GM23338 (cell line): Measurements from ENCODE around the gene DTNB.

Experiments used
- CREB1 ChIP-seq: fragments of 250-450 bp; sonication (Bioruptor Pico); IDR thresholded peaks from 2 replicates; pipeline ENCODE4 v1.5.0; 2020; ENCODE audit warnings: low read depth, mild to moderate bottlenecking, moderate library complexity
- CTCF ChIP-seq, 2 experiments: fragments of 200-600 bp in 1 of 2; sonication (generic) in 1 of 2; conservative IDR thresholded peaks; 2 replicates each; pipeline versions ENCODE4 v1.5.1 to v1.6.1; 2016 to 2017; ENCODE audit warnings: antibody characterized with exemption in 2 of 2, low read depth in 2 of 2, mild to moderate bottlenecking in 2 of 2, moderate library complexity in 1 of 2
- ETS1 ChIP-seq: IDR thresholded peaks from 2 replicates; pipeline ENCODE4 v1.6.1; 2016; ENCODE audit warnings: antibody characterized with exemption
- EZH2 ChIP-seq: fragments of 200-600 bp; sonication (generic); IDR thresholded peaks from one replicate; pipeline ENCODE4 v1.8.0; 2017; ENCODE audit warnings: antibody characterized with exemption, mild to moderate bottlenecking, low read depth; ENCODE audit not compliant: unreplicated experiment
- EZH2phosphoT487 ChIP-seq: fragments of 200-600 bp; sonication (generic); IDR thresholded peaks from one replicate; pipeline ENCODE4 v1.8.1; 2018; ENCODE audit warnings: antibody characterized with exemption; ENCODE audit not compliant: unreplicated experiment
- JUNB ChIP-seq: IDR thresholded peaks from one replicate; pipeline ENCODE4 v1.6.1; 2016; ENCODE audit warnings: antibody characterized with exemption; ENCODE audit not compliant: unreplicated experiment
- NANOG ChIP-seq: IDR thresholded peaks from 2 replicates; pipeline ENCODE4 v1.6.1; 2016; ENCODE audit warnings: antibody characterized with exemption, borderline replicate concordance
- POLR2AphosphoS5 ChIP-seq: IDR thresholded peaks from 2 replicates; pipeline ENCODE4 v1.6.1; 2016; ENCODE audit warnings: antibody characterized with exemption, low read depth
- REST ChIP-seq: IDR thresholded peaks from one replicate; pipeline ENCODE4 v1.6.1; 2018; ENCODE audit warnings: antibody characterized with exemption; ENCODE audit not compliant: unreplicated experiment
- STAT1 ChIP-seq: IDR thresholded peaks from one replicate; pipeline ENCODE4 v1.6.1; 2016; ENCODE audit warnings: antibody characterized with exemption; ENCODE audit not compliant: unreplicated experiment
- ZNF114 ChIP-seq: fragments of 250-450 bp; sonication (Bioruptor Pico); IDR thresholded peaks from 2 replicates; pipeline ENCODE4 v1.5.0; 2020; ENCODE audit warnings: mild to moderate bottlenecking, moderate library complexity
- ZNF331 ChIP-seq: fragments of 250-450 bp; sonication (Bioruptor Pico); IDR thresholded peaks from 2 replicates; pipeline ENCODE4 v1.5.0; 2020; ENCODE audit warnings: low read depth, mild to moderate bottlenecking, moderate library complexity
- ZNF462 ChIP-seq: fragments of 250-450 bp; sonication (Bioruptor Pico); IDR thresholded peaks from 2 replicates; pipeline ENCODE4 v1.5.0; 2020; ENCODE audit warnings: mild to moderate bottlenecking, moderate library complexity

- no peak for TF ChIP-seq EZH2
- no peak for TF ChIP-seq POLR2AphosphoS5
- TF ChIP-seq REST = no peak
- no peak for TF ChIP-seq CTCF (conservative IDR thresholded peaks at IDR 0.05; ENCODE audit: low read depth in 2 of 2)
- TF ChIP-seq EZH2phosphoT487 = no peak
- no peak for TF ChIP-seq CREB1
- TF ChIP-seq STAT1 = no peak
- TF ChIP-seq JUNB = no peak
- no peak for TF ChIP-seq NANOG
- no peak for TF ChIP-seq ETS1
- no peak for TF ChIP-seq ZNF331
- no peak for TF ChIP-seq ZNF114 (CRISPR knock-in tag)
- TF ChIP-seq ZNF462 (CRISPR knock-in tag) = no peak
Measured at GRCh38 chr2:25494616-25495015, 178.8 kb downstream of the DTNB start.
